GM12892 (cell line): ENCODE results near the gene COL16A1.

Experiments
- POLR2A ChIP-seq: IDR thresholded peaks from 2 replicates; pipeline ENCODE4 v1.6.1; 2011; ENCODE audit warnings: low read depth, low read length, control low read depth
- POLR2AphosphoS5 ChIP-seq: IDR thresholded peaks from 2 replicates; pipeline ENCODE4 v1.6.1; 2011; ENCODE audit warnings: low read depth, low read length, control low read depth

- no peak for TF ChIP-seq POLR2A
- TF ChIP-seq POLR2AphosphoS5, result no peak
Observed at GRCh38 chr1:31653717-31654473, 49.9 kb downstream of the COL16A1 start.
